Ramos (cell line): ENCODE measurements around the gene CELF2.
"Not testable (repeated sequence)": the region's sequence is repeated elsewhere in the genome, so short reads cannot be mapped to it uniquely, and the experiment has no call there.

Experiments used
- in situ Hi-C: fragments of 300-500 bp; cut with MboI; formaldehyde crosslinking; loops from one replicate; pipeline ENCODE4 v1.14.3; 2022; ENCODE audit warnings: low sequenced_read_pairs; ENCODE audit not compliant: unreplicated experiment

CELF2 gene

GRCh38 chr10:11345224-11346054 is 327.8 kb downstream of the CELF2 start:
- in situ Hi-C loops = no loop called here

DNA sequence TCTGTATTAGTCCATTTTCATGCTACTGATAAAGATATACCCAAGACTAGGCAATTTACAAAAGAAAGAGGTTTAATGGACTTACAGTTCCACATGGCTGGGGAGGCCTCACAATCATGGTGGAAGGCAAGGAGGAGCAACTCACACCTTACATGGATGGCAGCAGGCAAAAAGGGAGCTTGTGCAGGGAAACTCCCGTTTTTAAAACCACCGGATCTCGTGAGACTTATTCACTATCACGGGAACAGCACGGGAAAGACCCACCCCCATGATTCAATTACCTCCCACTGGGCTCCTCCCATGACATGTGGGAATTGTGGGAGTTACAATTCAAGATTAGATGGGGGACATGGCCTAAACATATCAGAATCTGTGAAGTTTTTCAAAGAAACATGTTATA is 329.9 kb downstream of the CELF2 start:
- in situ Hi-C loops = not testable (repeated sequence)

GRCh38 chr10:11351801-11352200 is 334.1 kb downstream of the CELF2 start:
- in situ Hi-C loops = no loop called here

DNA sequence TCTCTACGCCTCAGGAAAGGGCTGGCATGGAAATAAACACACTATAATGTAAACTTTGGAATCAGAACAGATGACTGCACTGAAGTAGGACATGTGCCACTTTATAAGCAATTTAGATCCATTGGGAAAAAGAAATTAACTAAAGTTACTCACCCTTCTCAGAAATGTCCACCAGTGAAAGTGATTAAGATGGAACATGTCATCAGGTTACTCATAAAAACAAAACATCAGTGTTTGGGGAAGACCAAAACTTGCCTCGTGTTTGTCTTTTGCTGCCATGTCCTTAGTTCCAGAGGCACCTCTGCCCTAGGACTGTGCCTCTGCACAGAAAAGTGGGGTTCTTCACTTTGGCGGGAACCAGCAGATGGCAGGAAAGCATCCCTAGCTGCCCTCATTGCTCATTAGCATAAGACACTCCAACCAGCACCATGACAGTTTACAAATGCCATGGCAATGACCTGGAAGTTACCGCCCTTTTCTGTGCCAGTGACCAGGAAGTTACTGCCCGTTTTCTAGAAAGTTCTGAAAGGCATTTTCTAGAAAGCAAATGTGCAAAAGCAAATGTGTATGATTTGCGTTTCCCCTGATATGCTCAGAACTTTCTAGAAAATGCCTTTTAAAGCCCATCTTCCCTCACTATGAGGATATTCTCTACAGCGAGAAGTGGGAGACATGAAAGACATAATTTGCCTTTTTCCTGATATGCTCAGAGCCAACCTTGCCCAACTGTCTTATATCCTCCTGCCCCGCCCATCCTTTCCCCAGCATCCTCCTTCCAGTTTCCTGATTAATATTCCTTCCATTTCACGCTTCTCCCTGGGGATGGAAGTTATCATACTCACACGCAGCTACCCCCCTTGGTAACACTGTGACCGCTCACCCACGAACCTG is 335.6 kb downstream of the CELF2 start:
- in situ Hi-C loops = no loop called here

- in situ Hi-C loops = no loop called here
Observed at GRCh38 chr10:11354823-11355222, 337.2 kb downstream of the CELF2 start.

- in situ Hi-C loops = no loop called here
Observed at GRCh38 chr10:11355592-11355991, 337.9 kb downstream of the CELF2 start.

- in situ Hi-C loops = no loop called here
Observed at GRCh38 chr10:11357439-11357838, 339.8 kb downstream of the CELF2 start.

DNA sequence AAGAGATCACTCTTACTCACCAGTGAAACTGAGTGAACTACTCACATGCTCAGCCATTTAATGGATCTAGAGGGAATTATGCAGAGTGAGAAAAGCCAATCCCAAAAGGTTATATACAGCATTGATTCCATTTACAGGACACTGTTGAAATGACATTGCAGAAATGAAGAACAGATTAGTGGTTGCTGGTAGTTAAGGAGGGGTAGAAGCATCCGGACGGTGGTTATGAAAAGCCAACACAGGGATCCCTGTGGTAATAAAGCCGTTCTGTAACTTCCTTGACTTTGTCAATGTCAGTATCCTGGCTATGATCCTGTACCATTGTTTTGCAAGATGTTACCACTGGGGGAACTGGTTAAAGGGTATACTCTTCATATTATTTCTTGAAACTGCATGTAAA is 340.3 kb downstream of the CELF2 start:
- in situ Hi-C loops = no loop called here

DNA sequence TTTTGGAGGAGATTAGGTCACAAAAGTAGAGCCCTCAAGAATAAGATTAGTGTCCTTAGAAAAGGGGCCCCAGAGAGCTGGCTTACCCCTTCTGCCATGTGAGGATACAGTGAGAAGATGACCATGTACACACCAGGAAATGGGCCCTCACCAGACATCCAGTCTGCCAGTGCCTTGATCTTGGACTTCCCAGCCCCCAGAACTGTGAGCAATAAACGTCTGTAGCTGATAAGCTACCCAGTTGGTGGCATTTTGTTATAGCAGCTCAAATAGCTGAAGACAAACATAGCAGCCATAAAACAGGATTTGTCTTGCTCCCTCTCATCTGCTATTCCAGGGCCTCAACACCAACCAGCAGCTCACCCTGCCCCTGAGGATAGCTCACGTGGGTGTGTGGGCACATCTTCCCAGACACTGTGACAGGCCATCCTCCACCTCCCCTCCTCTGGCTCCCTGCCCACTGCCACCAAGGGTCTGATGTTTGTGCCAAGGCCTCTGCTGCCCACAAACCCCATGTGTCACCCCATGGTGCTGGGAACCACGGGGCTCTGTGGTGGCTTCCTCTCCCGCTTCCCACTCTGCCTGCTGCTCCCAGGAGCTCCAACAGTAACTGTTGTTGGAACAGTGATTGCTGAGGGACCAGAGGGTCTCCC is 341.4 kb downstream of the CELF2 start:
- in situ Hi-C loops = no loop called here

- in situ Hi-C loops = no loop called here
Observed at GRCh38 chr10:11359869-11360268, 342.2 kb downstream of the CELF2 start.

DNA sequence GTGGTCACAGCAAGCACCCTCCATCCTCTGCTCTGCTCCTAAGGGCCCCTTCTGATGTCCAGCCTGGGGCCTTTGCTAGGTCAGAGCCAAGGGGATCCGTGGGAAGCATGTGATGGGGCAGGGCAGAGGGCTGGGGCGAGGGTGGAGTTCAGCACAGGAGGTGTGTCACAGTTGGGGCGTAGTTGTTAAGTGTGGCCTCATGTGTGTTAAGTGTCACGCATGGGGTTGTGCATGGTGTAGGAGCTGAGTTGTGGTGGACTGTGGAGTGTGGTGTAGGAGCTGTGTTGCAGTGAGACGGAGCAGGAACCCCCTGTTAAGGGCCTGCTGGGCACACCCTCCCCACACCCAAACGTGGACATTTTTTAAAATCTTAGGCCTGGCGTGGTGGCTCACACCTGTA is 345.8 kb downstream of the CELF2 start:
- in situ Hi-C loops = no loop called here

DNA sequence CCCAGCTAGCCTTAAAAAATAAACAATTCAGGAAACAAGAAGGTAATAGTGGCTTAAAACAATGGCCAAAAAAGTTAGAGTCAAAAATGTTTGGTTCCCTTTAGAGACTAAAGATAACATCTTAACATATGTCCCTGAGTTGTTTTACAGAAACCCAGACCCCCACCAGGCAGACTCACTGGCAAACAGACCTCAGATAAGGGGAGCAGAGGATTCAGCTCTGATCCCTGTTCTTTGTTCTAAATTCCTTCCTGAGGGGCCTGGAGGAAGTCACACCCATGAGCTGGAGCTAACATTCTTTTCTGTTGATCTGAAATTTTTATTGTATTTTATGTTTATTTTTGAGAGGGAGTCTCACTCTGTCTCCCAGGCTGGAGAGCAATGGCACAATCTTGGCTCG is 346.6 kb downstream of the CELF2 start:
- in situ Hi-C loops = no loop called here

GRCh38 chr10:11366889-11367288 is 349.2 kb downstream of the CELF2 start:
- in situ Hi-C loops = not testable (repeated sequence)

DNA sequence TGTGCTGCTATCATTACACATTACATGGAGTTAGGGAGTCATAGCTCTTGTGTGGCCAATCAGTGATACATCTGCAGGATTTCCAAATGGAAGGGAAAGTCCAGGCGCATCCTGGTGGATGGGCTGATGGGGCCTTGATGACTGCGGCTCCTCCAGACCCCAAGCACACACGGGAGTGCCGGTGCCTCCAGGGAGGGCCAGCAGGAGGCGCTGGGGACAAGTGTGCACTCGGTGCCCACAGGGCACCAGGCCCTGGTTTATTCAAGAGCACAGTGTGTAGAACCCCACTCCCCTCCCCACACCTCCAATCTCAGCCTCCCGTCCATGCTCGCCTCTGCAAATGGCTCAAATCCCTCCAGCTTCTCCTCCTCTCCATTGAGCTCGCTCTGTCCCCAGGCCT is 349.8 kb downstream of the CELF2 start:
- in situ Hi-C loops = no loop called here

GRCh38 chr10:11373717-11374171 is 356.1 kb downstream of the CELF2 start:
- in situ Hi-C loops = no loop called here

DNA sequence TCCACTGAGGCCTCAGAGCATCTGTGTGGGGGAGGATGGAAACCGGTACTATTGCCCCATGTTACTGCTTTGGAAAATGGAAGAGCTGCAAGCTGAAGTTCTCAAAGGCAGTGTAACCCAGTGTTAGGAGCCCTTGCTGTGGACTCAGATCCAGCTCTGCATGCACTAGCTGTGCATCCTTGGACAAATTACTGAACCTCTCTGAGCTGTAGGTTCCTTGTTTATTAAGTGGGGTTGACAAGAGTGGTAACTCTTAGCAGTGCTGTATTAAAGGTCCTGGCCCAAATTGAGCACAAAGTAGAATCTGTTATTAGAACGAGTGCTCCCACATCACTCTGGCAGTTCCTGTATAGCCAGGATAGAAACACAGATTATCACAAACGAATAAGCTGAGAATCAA is 359.6 kb downstream of the CELF2 start:
- in situ Hi-C loops = no loop called here

- in situ Hi-C loops = no loop called here
Observed at GRCh38 chr10:11378835-11379234, 361.2 kb downstream of the CELF2 start.

DNA sequence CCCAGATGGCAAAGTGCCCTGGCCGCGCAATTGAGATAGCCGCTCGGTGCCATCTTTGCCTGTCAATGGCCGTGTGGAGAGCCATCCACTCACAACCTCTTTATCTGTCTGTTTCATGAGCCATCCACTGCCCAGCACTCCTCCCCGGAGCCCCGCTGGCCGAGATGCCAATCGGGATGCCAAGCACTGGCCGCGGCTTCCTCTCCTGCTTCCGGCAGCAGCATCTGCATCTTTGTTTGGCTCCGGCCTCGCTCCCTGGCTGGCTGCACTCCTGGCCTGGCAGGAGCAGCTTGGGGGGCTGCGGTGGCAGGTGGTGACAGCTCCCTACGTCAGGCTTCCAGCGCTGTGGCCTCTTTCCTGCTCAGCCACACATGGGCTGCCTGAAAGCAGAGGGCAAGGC is 362.1 kb downstream of the CELF2 start:
- in situ Hi-C loops = no loop called here

- in situ Hi-C loops = no loop called here
Observed at GRCh38 chr10:11381023-11381422, 363.4 kb downstream of the CELF2 start.

- in situ Hi-C loops = no loop called here
Observed at GRCh38 chr10:11381511-11381910, 363.8 kb downstream of the CELF2 start.

DNA sequence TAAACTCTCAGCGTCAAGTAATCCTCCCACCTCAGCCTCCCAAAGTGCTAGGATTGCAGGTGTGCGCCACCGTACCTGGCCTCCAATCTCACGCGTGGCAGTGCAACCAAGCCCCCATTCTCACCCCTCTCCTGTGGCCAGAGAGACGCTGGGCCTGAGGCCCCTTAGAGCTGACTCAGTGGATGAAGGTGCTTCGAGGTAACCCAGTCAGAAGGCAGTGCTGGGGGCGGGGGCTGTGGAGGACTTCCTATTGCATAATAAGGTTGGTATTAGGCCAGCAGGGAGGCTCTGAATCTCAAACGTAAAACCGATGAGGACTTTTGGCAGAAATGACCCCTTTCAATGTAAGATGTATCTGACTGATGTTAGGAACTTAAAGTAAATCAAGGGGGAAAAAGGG is 364.5 kb downstream of the CELF2 start:
- in situ Hi-C loops = no loop called here
